ENCODE results near the gene SMPD3. TPM values are rescaled to one million over a fixed set of nuclear protein-coding genes. Genes with fewer than 3 reads are reported as not detected.

Gene SMPD3
- total RNA-seq, 1 donor = 2.6 TPM

DNA sequence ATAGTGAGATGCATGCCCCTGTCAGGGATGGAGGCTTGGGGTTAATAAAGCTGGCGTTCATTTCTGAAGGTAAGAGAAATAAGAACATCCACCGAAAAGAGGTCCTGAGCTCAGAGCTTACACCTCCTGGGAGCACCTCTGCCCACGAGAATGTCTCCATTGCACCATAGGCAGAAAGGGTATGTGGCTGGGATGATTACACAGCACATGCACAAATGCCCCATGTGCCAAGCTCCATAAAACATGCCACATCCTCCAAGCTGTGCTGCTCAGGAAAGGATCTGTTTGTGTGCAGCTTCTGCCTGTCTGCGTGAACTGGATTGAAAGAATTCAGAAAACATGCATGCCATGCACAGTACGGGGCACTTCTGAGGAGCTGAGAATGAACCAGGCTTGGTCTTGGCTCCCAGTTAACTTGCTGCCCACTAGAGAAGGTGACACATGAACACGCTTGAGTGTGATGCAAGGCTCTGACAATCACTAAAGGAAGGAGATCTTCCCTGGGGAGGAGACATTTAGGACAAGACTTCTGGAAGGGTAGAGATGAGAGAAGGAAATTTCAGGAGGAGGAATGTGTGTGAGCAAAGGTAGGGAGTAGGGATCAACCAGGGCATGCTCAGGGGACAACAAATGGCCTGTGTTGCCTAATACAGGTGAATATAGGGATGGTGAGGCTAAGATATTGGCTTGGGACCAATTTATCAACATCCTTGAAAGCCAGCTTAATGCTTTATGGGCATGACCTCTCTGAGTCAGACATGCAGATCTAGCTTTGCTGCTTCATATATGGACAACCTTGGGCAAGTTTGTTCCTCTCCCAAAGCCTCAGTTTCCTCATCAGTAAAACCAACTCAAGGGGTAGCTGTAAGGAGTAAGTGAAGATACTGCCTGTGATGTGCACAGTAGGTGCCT lies 32.0 kb upstream of the SMPD3 start:
- Histone ChIP-seq H3K27me3 (ENCODE audit: insufficient read depth, low read length) (no peaks in the 10 kb centered on the region), H3K9me3 (ENCODE audit: low read depth, low read length) (no peaks in the 10 kb centered on the region), H3K4me3 (ENCODE audit: low read length) (no peak overlapping the region), H3K4me1 (ENCODE audit: insufficient read depth, low read length) (peaks cover 39% of the 10 kb centered on the region)

DNA sequence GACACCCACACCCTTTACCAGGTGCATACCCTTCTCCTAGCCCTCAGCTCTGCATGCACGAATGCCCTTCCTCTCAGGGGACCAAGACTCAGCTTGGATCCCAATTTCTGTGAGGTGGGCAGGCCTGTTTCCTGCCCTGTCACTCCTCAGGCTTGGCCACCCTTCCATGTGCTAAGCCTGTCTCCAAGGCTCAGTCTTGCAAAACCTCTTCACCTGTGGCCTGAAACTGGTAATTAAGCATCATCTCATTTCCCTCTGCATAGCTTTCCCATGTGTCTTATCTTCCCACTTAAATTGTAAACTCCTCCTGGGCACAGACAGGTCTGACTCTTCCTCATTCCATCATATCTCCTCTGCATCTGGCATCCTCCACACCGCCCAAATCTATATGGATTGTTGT lies 31.0 kb upstream of the SMPD3 start:
- Histone ChIP-seq H3K27me3 (ENCODE audit: insufficient read depth, low read length) (no peaks in the 10 kb centered on the region), H3K4me3 (ENCODE audit: low read length) (no peak overlapping the region), H3K9me3 (ENCODE audit: low read depth, low read length) (no peaks in the 10 kb centered on the region), H3K4me1 (ENCODE audit: insufficient read depth, low read length) (peaks cover 41% of the 10 kb centered on the region)

DNA sequence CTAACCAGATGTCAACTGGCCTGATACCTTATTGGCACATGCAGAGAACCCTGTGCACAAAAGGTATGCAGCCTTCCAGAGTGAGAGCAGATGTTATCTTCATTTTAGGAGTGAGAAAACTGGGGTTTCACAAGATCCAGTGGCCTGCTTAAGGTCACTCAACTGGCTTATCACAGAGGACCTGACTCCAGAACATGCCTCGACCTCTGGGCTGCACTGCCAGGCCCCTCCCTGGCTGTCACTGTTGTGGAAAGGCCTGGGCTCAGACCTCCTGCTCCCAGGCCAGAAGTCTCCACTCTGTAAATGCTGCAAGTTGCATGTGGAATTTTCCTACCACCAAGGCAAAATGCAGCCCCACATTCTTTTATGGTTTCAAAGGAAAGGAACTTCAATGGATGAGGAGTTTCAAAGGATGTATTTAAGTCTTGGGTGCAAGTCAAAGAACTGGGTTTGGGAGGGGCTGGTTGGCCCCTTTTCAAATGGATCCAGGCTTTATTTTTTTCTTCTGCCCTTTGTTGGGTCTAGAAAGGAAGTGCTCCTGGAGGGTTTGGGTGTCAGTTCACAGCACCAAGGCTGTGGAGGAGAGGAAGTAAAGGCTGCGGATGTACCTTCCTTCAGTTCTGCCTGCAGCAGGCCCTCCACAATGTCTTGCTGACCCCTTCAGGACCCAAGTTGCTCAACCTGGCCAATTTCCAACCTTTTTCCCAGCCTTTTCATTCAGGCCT lies 30.4 kb upstream of the SMPD3 start:
- Histone ChIP-seq H3K4me1 (ENCODE audit: insufficient read depth, low read length) (peaks cover 47% of the 10 kb centered on the region), H3K27me3 (ENCODE audit: insufficient read depth, low read length) (no peaks in the 10 kb centered on the region), H3K4me3 (ENCODE audit: low read length) (no peak overlapping the region), H3K9me3 (ENCODE audit: low read depth, low read length) (no peaks in the 10 kb centered on the region)

DNA sequence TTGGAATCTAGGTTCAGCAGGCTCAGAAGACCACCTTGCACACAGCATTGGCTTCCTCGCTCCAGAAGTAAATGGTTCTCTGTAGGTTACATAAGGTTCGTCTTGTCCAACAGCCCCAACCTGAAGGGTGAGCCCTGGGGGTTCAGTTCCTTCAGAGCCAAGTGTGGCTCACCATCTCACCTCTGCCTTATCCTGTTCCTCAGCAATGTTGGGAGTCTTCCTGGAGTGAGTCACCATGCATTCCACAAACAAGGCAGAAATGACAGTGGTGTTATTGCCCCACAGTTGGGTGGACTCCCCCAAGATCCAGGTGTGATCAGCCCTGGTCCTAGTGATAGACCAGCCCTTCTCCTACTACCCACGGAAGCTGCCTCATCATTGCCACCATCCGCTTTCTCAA lies 26.8 kb upstream of the SMPD3 start:
- Histone ChIP-seq H3K4me3 (ENCODE audit: low read length) (no peak overlapping the region), H3K9me3 (ENCODE audit: low read depth, low read length) (no peaks in the 10 kb centered on the region), H3K27me3 (ENCODE audit: insufficient read depth, low read length) (no peaks in the 10 kb centered on the region), H3K4me1 (ENCODE audit: insufficient read depth, low read length) (peaks cover 54% of the 10 kb centered on the region)

DNA sequence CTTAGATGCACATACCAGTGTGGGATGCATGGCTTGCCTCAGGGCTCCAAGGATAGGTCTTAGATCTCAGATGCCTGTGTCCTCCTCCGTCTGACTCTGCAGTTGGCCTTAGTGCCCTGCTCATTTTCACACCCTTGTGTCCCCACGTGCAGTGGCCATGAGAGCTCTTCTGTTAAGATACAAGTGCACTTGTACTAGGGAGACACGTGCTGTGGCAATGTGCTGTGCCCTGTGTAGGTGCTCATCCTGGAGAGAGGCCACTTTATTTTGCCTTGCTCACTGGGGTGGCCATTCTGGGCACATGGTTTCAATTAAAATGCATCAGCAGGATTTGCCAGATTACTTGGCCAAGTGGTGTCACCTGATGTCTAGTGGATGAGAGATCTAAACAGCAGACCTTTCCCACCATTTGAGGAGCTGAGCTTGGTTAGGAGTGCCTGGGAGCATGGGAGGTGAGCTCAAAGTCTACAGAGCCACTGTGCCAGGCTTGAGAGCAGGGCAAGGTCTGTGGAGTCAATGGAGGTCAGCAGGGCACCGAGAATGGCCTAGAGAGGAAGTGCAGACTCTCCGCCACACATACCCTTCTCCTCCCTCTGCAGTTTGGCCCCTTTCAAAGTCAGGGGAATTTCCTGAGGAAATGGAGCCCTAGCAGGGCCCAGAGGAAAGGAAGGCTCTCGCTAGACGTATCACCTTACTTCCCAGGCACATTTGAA lies 25.2 kb upstream of the SMPD3 start:
- H3K4me1 ChIP-seq (ENCODE audit: insufficient read depth, low read length) = peaks cover 50% of the 10 kb centered on the region
- H3K9me3 ChIP-seq (ENCODE audit: low read depth, low read length) = no peaks in the 10 kb centered on the region
- H3K4me3 ChIP-seq (ENCODE audit: low read length) = no peak overlapping the region
- H3K27me3 ChIP-seq (ENCODE audit: insufficient read depth, low read length) = no peaks in the 10 kb centered on the region

DNA sequence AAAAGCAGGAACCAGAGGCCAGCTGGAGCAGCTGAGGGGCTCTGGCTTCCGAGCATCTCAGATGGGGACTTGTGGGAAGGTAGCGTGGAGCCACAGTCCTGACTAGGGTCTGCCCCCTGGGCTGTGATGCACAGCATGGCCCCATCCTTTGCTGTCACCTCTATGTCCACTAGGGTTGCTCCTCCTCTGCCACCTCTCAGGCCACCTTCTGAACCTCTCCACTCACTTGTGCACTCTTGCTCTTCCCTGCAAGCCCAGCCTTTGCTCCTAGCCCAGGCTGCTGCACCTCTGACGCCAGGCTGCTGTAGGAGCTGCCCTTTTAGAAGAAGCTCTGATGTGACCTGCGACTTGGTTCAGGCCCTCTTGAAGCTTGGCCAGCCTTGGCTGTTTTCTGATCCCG lies 24.3 kb upstream of the SMPD3 start:
- Histone ChIP-seq H3K4me3 (ENCODE audit: low read length) (no peak overlapping the region), H3K4me1 (ENCODE audit: insufficient read depth, low read length) (peaks cover 56% of the 10 kb centered on the region), H3K27me3 (ENCODE audit: insufficient read depth, low read length) (no peaks in the 10 kb centered on the region), H3K9me3 (ENCODE audit: low read depth, low read length) (no peaks in the 10 kb centered on the region)

DNA sequence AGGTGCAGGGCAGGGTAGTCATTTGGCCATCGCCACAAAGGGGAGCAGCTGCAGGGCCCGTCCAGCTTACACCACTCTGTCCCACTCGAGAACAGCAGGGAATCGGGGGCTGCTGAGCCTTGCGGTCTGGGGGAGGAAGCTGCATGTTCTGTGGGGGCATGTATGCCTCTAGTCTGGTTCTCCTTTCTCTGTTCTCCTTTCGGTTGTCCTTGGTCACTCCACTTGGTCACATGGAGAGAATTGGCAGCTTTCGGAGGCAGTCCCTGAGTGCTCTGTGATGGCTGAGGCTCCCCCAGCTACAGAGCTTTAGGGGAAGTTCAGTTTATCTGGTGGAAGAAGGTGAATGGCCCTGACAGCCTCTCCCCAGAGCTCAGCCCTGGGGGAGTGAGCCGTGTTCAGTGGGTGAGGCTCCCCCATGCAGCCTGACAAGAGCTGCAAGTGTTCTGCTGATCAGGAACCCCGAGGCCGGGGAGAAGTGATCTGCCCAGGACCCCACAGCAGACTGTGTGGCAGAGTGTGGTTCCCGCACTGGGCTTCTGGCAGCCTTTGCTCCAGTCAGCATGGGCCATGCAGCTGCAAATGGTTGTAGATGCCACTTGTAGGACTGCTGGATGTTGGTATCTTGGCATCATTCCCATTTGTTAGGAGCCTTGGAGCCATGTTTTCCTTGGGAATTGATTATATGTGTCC lies 22.3 kb upstream of the SMPD3 start:
- H3K4me1 ChIP-seq (ENCODE audit: insufficient read depth, low read length) = peaks cover 60% of the 10 kb centered on the region
- H3K4me3 ChIP-seq (ENCODE audit: low read length) = peak overlapping the region; percentile 15
- no peaks in the 10 kb centered on the region for H3K9me3 ChIP-seq (ENCODE audit: low read depth, low read length)
- no peaks in the 10 kb centered on the region for H3K27me3 ChIP-seq (ENCODE audit: insufficient read depth, low read length)

DNA sequence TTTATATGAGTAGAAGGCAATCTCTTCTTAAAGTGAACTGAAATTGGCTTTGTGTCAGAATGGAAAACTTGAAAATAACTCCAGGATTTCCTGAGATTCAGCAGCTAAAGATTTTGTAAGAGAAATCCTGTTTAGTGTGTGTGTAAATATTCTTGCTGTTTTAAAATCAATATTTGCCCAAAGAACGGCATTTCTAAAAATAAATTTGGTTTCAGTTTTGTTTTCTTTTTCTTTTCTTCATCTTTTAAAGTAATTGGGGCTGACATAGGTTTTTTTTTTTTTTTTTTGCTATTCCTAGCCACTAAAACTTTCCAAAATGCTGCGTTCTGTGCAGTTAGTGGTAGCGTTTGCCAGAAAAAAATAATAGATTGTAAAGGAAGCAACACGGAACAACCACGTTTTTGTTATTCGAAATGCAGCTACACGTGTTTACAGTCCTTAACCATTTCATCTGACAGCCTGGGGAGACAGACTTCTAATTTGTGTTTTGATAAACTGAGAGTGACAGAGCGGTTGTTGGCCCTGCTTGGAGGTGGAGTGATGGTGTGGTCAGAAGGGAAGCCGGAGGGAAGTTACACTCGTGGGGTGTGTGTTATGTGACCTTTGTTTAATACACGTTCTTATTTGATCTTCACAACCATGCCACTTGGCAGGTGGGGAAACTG lies 21.6 kb upstream of the SMPD3 start:
- Histone ChIP-seq H3K27me3 (ENCODE audit: insufficient read depth, low read length) (no peaks in the 10 kb centered on the region), H3K4me1 (ENCODE audit: insufficient read depth, low read length) (peaks cover 60% of the 10 kb centered on the region), H3K4me3 (ENCODE audit: low read length) (peak overlapping the region; percentile 15), H3K9me3 (ENCODE audit: low read depth, low read length) (no peaks in the 10 kb centered on the region)

DNA sequence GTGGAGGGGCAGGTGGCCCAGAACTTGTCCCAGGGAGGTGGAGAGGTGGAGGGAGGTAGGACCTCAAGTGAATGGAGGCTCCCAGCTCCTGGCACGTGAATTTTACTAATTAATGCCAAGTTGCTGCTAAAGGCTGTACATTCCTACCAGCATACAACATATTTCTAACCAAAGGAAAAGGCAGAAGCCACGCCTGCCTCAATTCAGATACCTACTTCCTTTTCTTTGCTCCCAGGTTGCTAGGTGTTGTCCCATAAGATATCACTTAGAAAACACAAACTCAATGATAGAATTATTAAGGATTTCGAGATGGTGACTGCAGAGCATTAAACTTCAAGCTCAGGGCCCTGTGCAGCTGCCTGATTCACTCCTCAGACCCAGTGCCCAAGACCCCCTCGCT lies 20.5 kb upstream of the SMPD3 start:
- H3K4me1 ChIP-seq (ENCODE audit: insufficient read depth, low read length) = peaks cover 53% of the 10 kb centered on the region
- no peak overlapping the region for H3K4me3 ChIP-seq (ENCODE audit: low read length)
- H3K9me3 ChIP-seq (ENCODE audit: low read depth, low read length) = no peaks in the 10 kb centered on the region

DNA sequence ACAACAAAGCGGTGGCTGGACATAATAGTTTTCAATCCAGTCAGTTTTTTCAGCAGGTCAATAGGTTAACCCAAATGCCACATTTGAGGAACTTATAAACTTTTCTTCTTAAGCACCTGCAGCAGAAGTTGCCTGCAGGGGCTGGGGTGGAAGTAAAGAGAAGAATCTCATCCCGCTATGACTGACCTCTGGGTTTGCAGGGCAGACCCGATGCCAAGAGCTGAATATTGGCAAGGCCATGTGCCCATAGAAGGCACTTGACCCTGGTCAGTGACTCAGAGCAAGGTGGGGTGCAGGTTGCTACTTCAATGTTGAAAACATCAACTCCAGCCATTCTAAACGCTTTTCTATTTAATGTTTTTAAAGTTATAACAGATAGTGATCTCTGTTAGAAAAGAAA lies 17.9 kb upstream of the SMPD3 start:
- no peak overlapping the region for H3K4me3 ChIP-seq (ENCODE audit: low read length)
- H3K4me1 ChIP-seq (ENCODE audit: insufficient read depth, low read length) = peaks cover 36% of the 10 kb centered on the region
- no peaks in the 10 kb centered on the region for H3K27me3 ChIP-seq (ENCODE audit: insufficient read depth, low read length)
- H3K9me3 ChIP-seq (ENCODE audit: low read depth, low read length) = no peaks in the 10 kb centered on the region

More for the DNA sequence above, 20.5 kb upstream of the SMPD3 start:
- no peaks in the 10 kb centered on the region for H3K27me3 ChIP-seq (ENCODE audit: insufficient read depth, low read length)

DNA sequence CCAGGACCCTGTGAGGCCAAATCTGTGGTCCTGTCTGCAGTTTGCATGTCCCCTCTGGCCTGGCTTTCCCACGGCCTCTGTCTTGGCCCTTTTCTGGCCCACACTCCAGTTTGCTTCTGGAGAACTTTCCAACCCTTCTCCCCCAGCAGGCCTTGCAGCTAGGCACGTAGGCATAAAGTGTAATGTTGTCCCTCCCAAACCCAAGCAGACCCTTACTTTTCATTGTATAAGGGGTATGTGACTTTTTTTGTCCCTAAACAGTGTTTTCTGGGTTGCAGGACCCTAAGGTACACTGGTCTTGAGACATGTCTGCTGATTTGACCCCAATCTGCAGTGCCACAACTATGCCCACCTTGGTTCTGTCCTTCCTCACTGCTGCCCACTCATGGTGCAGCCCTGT lies 15.6 kb upstream of the SMPD3 start:
- H3K27me3 ChIP-seq (ENCODE audit: insufficient read depth, low read length) = no peaks in the 10 kb centered on the region
- peaks cover 17% of the 10 kb centered on the region for H3K4me1 ChIP-seq (ENCODE audit: insufficient read depth, low read length)
- no peaks in the 10 kb centered on the region for H3K9me3 ChIP-seq (ENCODE audit: low read depth, low read length)
- H3K4me3 ChIP-seq (ENCODE audit: low read length) = no peak overlapping the region

DNA sequence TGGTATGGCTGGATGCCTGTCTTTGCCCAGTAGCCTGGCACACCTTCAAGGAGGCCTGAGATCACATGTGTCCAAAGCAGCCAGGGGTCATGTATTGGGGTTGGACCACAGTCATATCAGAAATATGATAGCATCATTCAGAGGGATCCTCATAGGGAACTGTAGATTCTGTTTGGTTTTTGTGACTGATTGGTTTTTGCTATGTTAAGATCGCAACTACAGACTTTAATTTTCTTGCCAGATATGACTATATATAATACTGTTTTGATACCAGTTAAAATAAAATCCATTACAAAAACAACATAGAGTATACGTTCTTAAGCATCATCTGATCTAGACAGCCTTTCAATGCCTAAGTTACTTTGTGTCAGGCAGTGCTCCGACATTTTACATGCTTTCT lies 11.8 kb upstream of the SMPD3 start:
- H3K9me3 ChIP-seq (ENCODE audit: low read depth, low read length) = no peaks in the 10 kb centered on the region

DNA sequence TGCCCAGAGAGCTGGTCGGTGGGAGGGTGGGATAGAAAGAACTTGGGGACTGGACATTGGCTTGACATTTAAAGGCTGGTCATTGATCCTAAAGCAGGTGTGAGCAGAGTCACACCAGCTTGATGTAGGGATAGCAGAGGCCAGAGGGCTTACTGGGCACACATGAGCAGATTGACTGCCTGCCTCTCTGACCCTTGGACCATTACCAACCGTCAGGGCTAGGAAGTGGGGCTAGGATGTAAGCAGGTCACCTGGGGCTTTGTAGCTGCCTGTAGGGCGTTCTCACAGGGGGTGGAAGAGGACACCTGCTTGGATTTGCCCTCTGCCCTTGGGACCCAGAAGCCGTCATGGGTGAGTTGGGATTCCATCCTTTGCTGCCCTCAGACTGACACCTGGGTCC lies 11.1 kb upstream of the SMPD3 start:
- no peaks in the 10 kb centered on the region for H3K4me1 ChIP-seq (ENCODE audit: insufficient read depth, low read length)
- no peak overlapping the region for H3K4me3 ChIP-seq (ENCODE audit: low read length)
- no peaks in the 10 kb centered on the region for H3K27me3 ChIP-seq (ENCODE audit: insufficient read depth, low read length)
- H3K9me3 ChIP-seq (ENCODE audit: low read depth, low read length) = no peaks in the 10 kb centered on the region

More for the DNA sequence above, 11.8 kb upstream of the SMPD3 start:
- Histone ChIP-seq H3K27me3 (ENCODE audit: insufficient read depth, low read length) (no peaks in the 10 kb centered on the region), H3K4me3 (ENCODE audit: low read length) (no peak overlapping the region), H3K4me1 (ENCODE audit: insufficient read depth, low read length) (no peaks in the 10 kb centered on the region)

DNA sequence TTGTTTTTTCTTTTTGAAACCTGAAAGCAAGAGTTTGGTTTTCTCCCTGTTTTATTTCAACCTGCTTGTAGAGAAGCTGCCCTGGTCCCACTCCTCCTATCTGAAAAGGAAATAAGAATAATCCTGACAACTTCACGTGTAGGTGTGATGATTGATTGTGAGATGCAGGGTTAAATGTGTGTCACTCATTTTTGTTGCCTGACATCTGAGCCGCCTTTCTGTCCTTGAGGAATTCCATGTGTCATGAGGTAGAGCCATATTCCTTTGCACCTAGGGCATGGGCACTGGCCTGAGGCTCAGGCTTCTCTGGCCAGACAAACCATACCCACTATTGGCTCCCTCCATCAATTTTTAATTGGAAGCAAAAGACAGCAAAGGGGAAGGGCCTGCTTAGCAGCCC lies 10.2 kb upstream of the SMPD3 start:
- Histone ChIP-seq H3K4me3 (ENCODE audit: low read length) (no peak overlapping the region), H3K27me3 (ENCODE audit: insufficient read depth, low read length) (no peaks in the 10 kb centered on the region), H3K4me1 (ENCODE audit: insufficient read depth, low read length) (peaks cover 6% of the 10 kb centered on the region), H3K9me3 (ENCODE audit: low read depth, low read length) (no peaks in the 10 kb centered on the region)
